AG04449 (cell line): ENCODE data around the gene PIK3R5.

Source experiments
- CTCF ChIA-PET: fragments of 350-600 bp; formaldehyde crosslinking; extraction: SDS; loops from one replicate; lab custom pipeline; 2021; ENCODE audit warnings: antibody characterized with exemption; lab: Yijun Ruan, JAX
- POLR2A ChIA-PET: fragments of 400-600, 350-600 bp; formaldehyde crosslinking; extraction: SDS; loops from one replicate; lab custom pipeline; 2020; ENCODE audit warnings: antibody characterized with exemption, inconsistent platforms; lab: Yijun Ruan, JAX
- DNase-seq: peaks from one replicate; pipeline ENCODE4 v3.0.0-alpha.2; 2010; ENCODE audit warnings: low read depth, low spot score
- H3K4me3 ChIP-seq: 2 replicates; pipeline ENCODE4 v1.5.1; 2011; ENCODE audit warnings: low read depth, mild to moderate bottlenecking, control low read depth, low read length
- CTCF ChIP-seq: IDR thresholded peaks from one replicate; pipeline ENCODE4 v1.5.1; 2011; ENCODE audit warnings: mild to moderate bottlenecking, moderate library complexity, low read length, control low read depth, inconsistent platforms; ENCODE audit not compliant: insufficient read depth; ENCODE audit errors: missing control alignments

The PIK3R5 gene

GRCh38 chr17:8963647-8964258 is 1.8 kb downstream of the PIK3R5 start:
- H3K4me3 ChIP-seq, result no peak overlapping the region
- ChIA-PET CTCF (interaction anchor here (1.3 kb wide), 1 partner anchor 34 kb away, joined by 3 read pairs; no protein-coding TSS in a partner anchor), POLR2A (no interaction called here)
- DNase-seq, result no peak
- TF ChIP-seq CTCF, result no peak

GRCh38 chr17:8963014-8963413 is 2.5 kb downstream of the PIK3R5 start:
- DNase-seq, result no peak
- CTCF ChIA-PET, result interaction anchor here (1.3 kb wide), 1 partner anchor 35 kb away, joined by 3 read pairs; no protein-coding TSS in a partner anchor
- no peak overlapping the region for H3K4me3 ChIP-seq
- POLR2A ChIA-PET, result no interaction called here
- TF ChIP-seq CTCF, result no peak

- ChIA-PET CTCF (no interaction called here), POLR2A (no interaction called here)
- no peak for DNase-seq
- H3K4me3 ChIP-seq, result no peak overlapping the region
- no peak for TF ChIP-seq CTCF
Measured at GRCh38 chr17:8961829-8962228, 3.7 kb downstream of the PIK3R5 start.

- DNase-seq, result no peak
- ChIA-PET POLR2A (interaction anchor here (0.6 kb wide), 1 partner anchor 587 kb away, joined by 3 read pairs; no protein-coding TSS in a partner anchor), CTCF (no interaction called here)
- H3K4me3 ChIP-seq, result no peak overlapping the region
- no peak for TF ChIP-seq CTCF
Measured at GRCh38 chr17:8960325-8961140, 5.0 kb downstream of the PIK3R5 start.

- ChIA-PET POLR2A (no interaction called here), CTCF (no interaction called here)
- no peak for TF ChIP-seq CTCF
- no peak overlapping the region for H3K4me3 ChIP-seq
- DNase-seq, result no peak
Measured at GRCh38 chr17:8959312-8959918, 6.1 kb downstream of the PIK3R5 start.

GRCh38 chr17:8957721-8958120 is 7.8 kb downstream of the PIK3R5 start:
- CTCF ChIA-PET, result no interaction called here
- POLR2A ChIA-PET, result no interaction called here
- no peak overlapping the region for H3K4me3 ChIP-seq

More at GRCh38 chr17:8957721-8958120, 7.8 kb downstream of the PIK3R5 start:
- DNase-seq, result no peak
- TF ChIP-seq CTCF, result no peak
